H9 (cell line): ENCODE results near the gene SWSAP1. TPM values are rescaled to one million over a fixed set of nuclear protein-coding genes. Genes with fewer than 3 reads are reported as not detected.

Experiments used
- DNase-seq: peaks from one replicate; pipeline ENCODE4 v3.0.0-alpha.2; 2017
- H2AFZ ChIP-seq: one replicate; pipeline ENCODE4 v1.6.1; 2013; ENCODE audit warnings: mild to moderate bottlenecking, low read length, control low read depth, moderate library complexity
- H2AK5ac ChIP-seq: 2 replicates; pipeline ENCODE4 v1.6.1; 2013; ENCODE audit warnings: low read length, control low read depth, mixed read lengths; ENCODE audit not compliant: insufficient read length
- H2BK120ac ChIP-seq: one replicate; pipeline ENCODE4 v1.6.1; 2013; ENCODE audit warnings: low read depth, mild to moderate bottlenecking, low read length, control low read depth, inconsistent platforms; ENCODE audit not compliant: poor library complexity, severe bottlenecking
- H2BK12ac ChIP-seq: 2 replicates; pipeline ENCODE4 v1.6.1; 2013; ENCODE audit warnings: low read length, control low read depth, mixed read lengths, low read depth; ENCODE audit not compliant: insufficient read length
- H2BK15ac ChIP-seq: 2 replicates; pipeline ENCODE4 v1.6.1; 2013; ENCODE audit warnings: low read depth, low read length, control low read depth
- H2BK20ac ChIP-seq: one replicate; pipeline ENCODE4 v1.6.1; 2013; ENCODE audit warnings: low read depth, mild to moderate bottlenecking, low read length, control low read depth, inconsistent platforms; ENCODE audit not compliant: poor library complexity, severe bottlenecking
- H2BK5ac ChIP-seq: 2 replicates; pipeline ENCODE4 v1.6.1; 2013; ENCODE audit warnings: low read length, control low read depth, mixed read lengths; ENCODE audit not compliant: insufficient read length
- H3K14ac ChIP-seq: 2 replicates; pipeline ENCODE4 v1.6.1; 2013; ENCODE audit warnings: low read length, control low read depth; ENCODE audit not compliant: insufficient read depth
- H3K18ac ChIP-seq: 2 replicates; pipeline ENCODE4 v1.6.1; 2013; ENCODE audit warnings: low read depth, mild to moderate bottlenecking, mixed read lengths, low read length, control low read depth; ENCODE audit not compliant: insufficient read length
- H3K23ac ChIP-seq: 2 replicates; pipeline ENCODE4 v1.6.1; 2013; ENCODE audit warnings: low read length, control low read depth, mixed read lengths, low read depth; ENCODE audit not compliant: insufficient read length
- H3K23me2 ChIP-seq: 2 replicates; pipeline ENCODE4 v1.6.1; 2013; ENCODE audit warnings: low read depth, mild to moderate bottlenecking, mixed read lengths, low read length, control low read depth; ENCODE audit not compliant: insufficient read length, poor library complexity, severe bottlenecking
- H3K27ac ChIP-seq: 2 replicates; pipeline ENCODE4 v1.5.1; 2013; ENCODE audit warnings: low read length, control low read depth, mixed read lengths, low read depth; ENCODE audit not compliant: insufficient read length
- H3K27me3 ChIP-seq: 2 replicates; pipeline ENCODE4 v1.6.1; 2013; ENCODE audit warnings: low read length, control low read depth, inconsistent platforms; ENCODE audit not compliant: insufficient read depth
- H3K4ac ChIP-seq: 2 replicates; pipeline ENCODE4 v1.6.1; 2013; ENCODE audit warnings: low read depth, mild to moderate bottlenecking, control low read depth, inconsistent platforms, low read length, moderate library complexity
- H3K4me1 ChIP-seq: 2 replicates; pipeline ENCODE4 v1.6.1; 2013; ENCODE audit warnings: low read length, control low read depth, inconsistent platforms; ENCODE audit not compliant: insufficient read depth
- H3K4me2 ChIP-seq: 2 replicates; pipeline ENCODE4 v1.6.1; 2013; ENCODE audit warnings: low read length, control low read depth, mixed read lengths; ENCODE audit not compliant: insufficient read length, insufficient read depth
- H3K56ac ChIP-seq: 2 replicates; pipeline ENCODE4 v1.6.1; 2013; ENCODE audit warnings: low read depth, mild to moderate bottlenecking, mixed read lengths, low read length, control low read depth; ENCODE audit not compliant: insufficient read length
- H3K79me1 ChIP-seq: 2 replicates; pipeline ENCODE4 v1.6.1; 2013; ENCODE audit warnings: low read depth, mild to moderate bottlenecking, moderate library complexity, low read length, control low read depth, inconsistent platforms; ENCODE audit not compliant: insufficient read depth, poor library complexity, severe bottlenecking
- H3K79me2 ChIP-seq: 2 replicates; pipeline ENCODE4 v1.6.1; 2013; ENCODE audit warnings: low read length, control low read depth, inconsistent platforms; ENCODE audit not compliant: insufficient read depth
- H3K9ac ChIP-seq: 2 replicates; pipeline ENCODE4 v1.6.1; 2013; ENCODE audit warnings: low read length, control low read depth, mixed read lengths; ENCODE audit not compliant: insufficient read length; ENCODE audit errors: extremely low read depth
- H3K9me3 ChIP-seq: one replicate; pipeline ENCODE4 v1.6.1; 2013; ENCODE audit warnings: low read depth, low read length, inconsistent platforms; ENCODE audit not compliant: control insufficient read depth
- H3T11ph ChIP-seq: one replicate; pipeline ENCODE4 v1.6.1; 2013; ENCODE audit warnings: mild to moderate bottlenecking, low read length, control low read depth, inconsistent platforms
- H4K20me1 ChIP-seq: one replicate; pipeline ENCODE4 v1.6.1; 2013; ENCODE audit not compliant: control insufficient read depth, insufficient read length, insufficient read depth
- H4K5ac ChIP-seq: 2 replicates; pipeline ENCODE4 v1.6.1; 2013; ENCODE audit warnings: low read depth, mild to moderate bottlenecking, mixed read lengths, low read length, control low read depth; ENCODE audit not compliant: insufficient read length
- H4K8ac ChIP-seq: replicated peaks from 2 replicates; pipeline ENCODE4 v1.6.1; 2013; ENCODE audit warnings: low read length, control low read depth, mixed read lengths, low read depth; ENCODE audit not compliant: insufficient read length
- H4K91ac ChIP-seq: 2 replicates; pipeline ENCODE4 v1.6.1; 2013; ENCODE audit warnings: low read depth, mild to moderate bottlenecking, moderate library complexity, mixed read lengths, low read length, control low read depth; ENCODE audit not compliant: insufficient read length
- H3K27ac Mint-ChIP-seq, 3 experiments: 2 replicates in 2 of 3; 3 replicates in 1 of 3; pipeline ENCODE4 v1.8.0; 2020 to 2021; ENCODE audit warnings: mixed read lengths in 3 of 3, mild to moderate bottlenecking in 1 of 3, moderate library complexity in 1 of 3
- H3K27me3 Mint-ChIP-seq: 2 replicates; pipeline ENCODE4 v1.8.0; 2021; ENCODE audit warnings: low read depth, mild to moderate bottlenecking, moderate library complexity, mixed read lengths
- H3K36me3 Mint-ChIP-seq, 3 experiments: 2 replicates in 2 of 3; 3 replicates in 1 of 3; pipeline ENCODE4 v1.8.0; 2020 to 2021; ENCODE audit warnings: low read depth in 3 of 3, mixed read lengths in 3 of 3; ENCODE audit not compliant: insufficient read depth in 1 of 3
- H3K4me1 Mint-ChIP-seq, 2 experiments: 2 replicates each; pipeline ENCODE4 v1.8.0; 2020; ENCODE audit warnings: mixed read lengths in 2 of 2
- H3K4me3 Mint-ChIP-seq, 2 experiments: 2 replicates in 1 of 2; 3 replicates in 1 of 2; pipeline ENCODE4 v1.8.0; 2020 to 2021; ENCODE audit warnings: mild to moderate bottlenecking in 2 of 2, mixed read lengths in 2 of 2, moderate library complexity in 1 of 2
- H3K9me3 Mint-ChIP-seq, 2 experiments: 2 replicates in 1 of 2; 3 replicates in 1 of 2; pipeline ENCODE4 v1.8.0; 2020; ENCODE audit warnings: mild to moderate bottlenecking in 2 of 2, mixed read lengths in 2 of 2, moderate library complexity in 1 of 2
- WGBS: extraction: QIAGEN DNeasy Blood & Tissue Kit; methylation state at CpG from one replicate; pipeline ENCODE4 v1.1.7; 2013; ENCODE audit warnings: missing lambda C conversion rate, low lambda C conversion rate, mixed read lengths; ENCODE audit not compliant: insufficient read length; ENCODE audit errors: extremely low coverage; 5-methylcytosine and 5-hydroxymethylcytosine counted together
- total RNA-seq: library from RNA; stranded (reverse); gene quantifications from 2 replicates; pipeline ENCODE4 v1.2.1, GENCODE V29; 2021
- TF ChIP-seq, protein P1 (sequence below): fragments of 200-600 bp; sonication (generic); conservative IDR thresholded peaks from 3 replicates; pipeline ENCODE4 v1.8.0; 2021; ENCODE audit warnings: antibody characterized with exemption, mild to moderate bottlenecking

The SWSAP1 gene
- total RNA-seq, 1 experiment from 2014 or later = 3.8 TPM

DNA sequence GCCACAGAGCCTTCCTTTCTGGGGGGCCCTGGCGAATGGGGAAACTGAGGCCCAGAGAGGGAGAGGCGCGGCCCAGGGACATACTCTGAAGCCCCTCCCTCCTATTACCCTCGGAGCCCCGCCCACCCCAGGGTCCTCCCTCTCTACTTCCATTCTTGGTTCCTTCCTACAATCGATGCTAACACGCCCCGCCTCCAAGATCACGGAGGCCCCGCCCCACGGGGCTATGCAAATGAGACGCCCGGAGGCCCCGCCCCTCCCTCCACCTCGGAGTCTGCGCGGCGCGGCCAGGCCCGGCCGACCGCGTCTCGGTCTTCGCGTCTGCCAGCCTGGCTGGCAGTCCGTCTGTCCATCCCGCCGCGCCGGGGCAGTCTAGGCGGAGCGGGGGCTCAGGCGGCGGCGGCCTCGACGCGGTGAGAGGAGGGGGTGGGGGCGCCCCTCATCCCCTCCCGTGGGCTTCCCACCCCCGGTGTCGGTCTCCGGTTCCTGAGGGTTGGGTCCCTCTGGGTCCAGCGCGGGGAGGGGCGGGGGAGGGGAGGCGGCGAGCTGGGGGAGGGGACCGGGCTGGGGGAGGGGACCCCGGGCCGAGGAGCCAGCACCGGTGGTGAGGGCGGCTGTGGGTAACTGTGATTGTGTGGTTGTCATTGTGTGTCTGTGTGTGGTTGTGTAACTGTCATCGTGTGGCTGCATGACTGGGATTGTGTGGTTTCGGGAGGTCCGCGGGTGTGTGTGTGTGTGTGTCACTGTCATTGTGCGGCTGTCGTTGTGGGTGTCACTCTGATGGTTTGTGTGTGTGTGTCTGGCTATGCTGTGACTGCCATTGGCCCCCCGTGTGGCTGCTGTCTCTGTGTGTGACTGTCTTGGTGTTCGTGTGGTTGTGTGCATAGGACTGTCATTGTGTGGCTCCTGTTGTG, 19.0 kb upstream of the SWSAP1 start, which contains the start of gene PLPPR2:
TSS of gene PLPPR2 (plus strand) at position 273 of the 914 bp plus-strand sequence. CDS start 2,242 bp downstream, outside the sequence.
- Mint-ChIP-seq H3K4me1 (peaks cover 7 to 28% of the 10 kb centered on the region in 2 experiments), H3K27ac (no peak within 1 kb of the TSS), H3K4me3 (peak within 1 kb of the TSS; percentile 47 to 80), H3K27me3 (peaks cover 64% of the 10 kb centered on the region), H3K9me3 (no peaks in the 10 kb centered on the region), H3K36me3 (no peaks in the 10 kb centered on the region; a peak in 1 of 7 replicates)
- no peak within 1 kb of the TSS for H3K14ac ChIP-seq
- no peak within 1 kb of the TSS for H3K56ac ChIP-seq
- no CpG with 5 or more reads among the region's 62 CpGs for WGBS
- H4K91ac ChIP-seq = no peak within 1 kb of the TSS
- no peak within 1 kb of the TSS for H2BK20ac ChIP-seq
- no peak within 1 kb of the TSS for H2BK5ac ChIP-seq
- H3K27me3 ChIP-seq = no peaks in the 10 kb centered on the region
- DNase-seq = peak; percentile 92
- no peaks in the 10 kb centered on the region for H3K79me2 ChIP-seq
- no peak within 1 kb of the TSS for H3K18ac ChIP-seq
- H4K5ac ChIP-seq = no peak within 1 kb of the TSS
- no peaks in the 10 kb centered on the region for H3K79me1 ChIP-seq
- H2AFZ ChIP-seq = no peak within 1 kb of the TSS
- H3K23me2 ChIP-seq = no peaks in the 10 kb centered on the region
- H3K4ac ChIP-seq = no peak within 1 kb of the TSS
- no peak within 1 kb of the TSS for H2BK15ac ChIP-seq
- H3T11ph ChIP-seq = no peak within 1 kb of the TSS
- no peak within 1 kb of the TSS for H3K27ac ChIP-seq
- TF ChIP-seq, protein P1, sequence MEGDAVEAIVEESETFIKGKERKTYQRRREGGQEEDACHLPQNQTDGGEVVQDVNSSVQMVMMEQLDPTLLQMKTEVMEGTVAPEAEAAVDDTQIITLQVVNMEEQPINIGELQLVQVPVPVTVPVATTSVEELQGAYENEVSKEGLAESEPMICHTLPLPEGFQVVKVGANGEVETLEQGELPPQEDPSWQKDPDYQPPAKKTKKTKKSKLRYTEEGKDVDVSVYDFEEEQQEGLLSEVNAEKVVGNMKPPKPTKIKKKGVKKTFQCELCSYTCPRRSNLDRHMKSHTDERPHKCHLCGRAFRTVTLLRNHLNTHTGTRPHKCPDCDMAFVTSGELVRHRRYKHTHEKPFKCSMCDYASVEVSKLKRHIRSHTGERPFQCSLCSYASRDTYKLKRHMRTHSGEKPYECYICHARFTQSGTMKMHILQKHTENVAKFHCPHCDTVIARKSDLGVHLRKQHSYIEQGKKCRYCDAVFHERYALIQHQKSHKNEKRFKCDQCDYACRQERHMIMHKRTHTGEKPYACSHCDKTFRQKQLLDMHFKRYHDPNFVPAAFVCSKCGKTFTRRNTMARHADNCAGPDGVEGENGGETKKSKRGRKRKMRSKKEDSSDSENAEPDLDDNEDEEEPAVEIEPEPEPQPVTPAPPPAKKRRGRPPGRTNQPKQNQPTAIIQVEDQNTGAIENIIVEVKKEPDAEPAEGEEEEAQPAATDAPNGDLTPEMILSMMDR = no peak
- H2AK5ac ChIP-seq = no peak within 1 kb of the TSS
- no peak within 1 kb of the TSS for H2BK120ac ChIP-seq
- no peak within 1 kb of the TSS for H3K9ac ChIP-seq
- H3K23ac ChIP-seq = no peak within 1 kb of the TSS
- no peak within 1 kb of the TSS for H4K8ac ChIP-seq
- H3K4me2 ChIP-seq = peak within 1 kb of the TSS; percentile 4
- no peaks in the 10 kb centered on the region for H4K20me1 ChIP-seq
- no peak within 1 kb of the TSS for H2BK12ac ChIP-seq
- H3K4me1 ChIP-seq = peaks cover 2% of the 10 kb centered on the region; the same call in 1 of the 2 replicates
- H3K9me3 ChIP-seq = no peaks in the 10 kb centered on the region
